GM18498 (cell line): Measurements from ENCODE around the gene PSMD12.
"Not testable (repeated sequence)": the region's sequence is repeated elsewhere in the genome, so short reads cannot be mapped to it uniquely, and the experiment has no call there.

Experiments
- ATAC-seq: cut with Tn5 transposase; IDR thresholded peaks from one replicate; pipeline ENCODE4 v1.9.1; 2021; ENCODE audit warnings: mild to moderate bottlenecking, moderate library complexity; ENCODE audit not compliant: unreplicated experiment

PSMD12 gene

DNA sequence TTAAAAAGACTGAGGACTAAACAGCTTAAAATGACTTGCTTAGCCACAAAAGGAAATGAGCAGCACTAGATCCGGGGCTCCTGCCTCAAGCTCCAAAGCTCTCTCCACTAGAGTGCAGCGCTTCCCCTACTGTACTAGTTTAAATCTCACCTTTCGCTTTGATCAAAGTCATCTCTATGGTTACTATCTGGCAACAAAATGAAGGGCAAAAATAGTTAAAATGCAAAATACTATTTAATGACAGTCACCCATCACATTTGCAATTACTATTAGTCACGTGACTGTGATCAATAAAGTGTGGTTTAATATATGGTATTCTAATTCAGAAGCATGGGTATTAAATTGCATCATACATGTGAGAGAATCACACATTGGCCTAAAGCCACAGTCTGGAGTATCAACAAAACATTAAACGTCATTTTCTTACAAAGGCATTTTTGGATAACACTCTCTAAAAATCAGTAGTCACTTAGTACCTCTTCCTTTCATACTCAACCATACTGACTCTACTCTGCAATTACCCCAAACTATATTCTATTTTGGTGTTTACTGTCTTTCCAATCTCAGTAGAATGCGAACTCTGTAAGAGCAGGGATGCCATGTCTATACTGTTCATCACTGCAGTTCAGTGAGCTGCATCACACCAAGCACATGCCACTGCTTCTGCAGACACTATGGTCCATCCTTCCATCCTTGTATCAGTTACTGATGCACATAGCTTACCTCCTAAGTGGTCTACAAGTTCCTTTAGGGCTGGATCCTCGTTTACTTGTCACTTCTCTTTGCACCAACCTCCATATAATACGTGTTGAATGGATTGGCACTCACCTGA lies 6.2 kb downstream of the PSMD12 start:
- no peak for ATAC-seq

GRCh38 chr17:67358612-67359011 lies 7.8 kb downstream of the PSMD12 start:
- ATAC-seq: no peak

DNA sequence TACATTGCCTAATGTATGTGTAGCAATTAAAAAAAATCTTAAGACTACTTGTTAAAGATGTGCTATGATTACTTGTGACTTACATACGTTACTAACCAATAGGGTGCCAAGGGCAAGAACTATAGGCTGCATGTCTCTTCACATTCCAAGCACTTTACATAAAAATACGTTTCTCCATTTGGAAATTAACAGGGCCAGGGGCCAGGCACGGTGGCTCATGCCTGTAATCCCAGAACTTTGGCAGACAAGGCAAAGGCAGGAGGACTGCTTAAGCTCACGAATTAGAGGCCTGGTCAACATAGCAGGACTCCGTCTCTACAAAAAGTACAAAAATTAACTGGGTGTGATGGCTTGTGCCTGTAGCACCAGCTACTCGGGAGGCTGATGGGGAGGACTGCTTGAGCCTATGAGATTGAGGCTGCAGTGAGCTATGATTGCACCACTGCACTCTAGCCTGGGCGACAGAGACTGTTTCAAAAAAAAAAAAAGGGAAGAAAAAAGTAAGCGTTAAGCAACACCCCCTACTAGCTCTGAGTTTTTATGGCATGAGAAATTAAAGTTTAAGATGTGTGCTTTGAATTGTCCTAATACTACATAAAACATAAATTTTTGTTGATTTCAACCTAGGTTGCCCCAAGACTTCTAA lies 12.3 kb downstream of the PSMD12 start:
- no peak for ATAC-seq

DNA sequence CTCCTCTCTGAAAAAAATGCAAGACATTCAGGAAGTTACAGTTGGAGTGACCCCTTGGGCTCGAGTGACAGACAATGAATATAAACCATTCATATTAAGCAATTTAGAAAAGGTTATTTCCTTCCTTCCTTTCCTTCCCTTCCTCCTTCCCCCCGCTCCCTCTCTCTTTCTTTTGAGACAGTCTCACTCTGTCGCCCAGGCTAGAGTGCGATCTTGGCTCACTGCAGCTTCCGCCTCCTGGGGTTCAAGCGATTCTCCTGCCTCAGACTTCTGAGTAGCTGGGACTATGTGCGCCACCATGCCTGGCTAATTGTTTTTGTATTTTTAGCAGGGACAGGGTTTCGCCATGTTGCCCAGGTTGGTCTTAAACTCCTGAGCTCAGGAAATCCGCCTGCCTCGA lies 13.2 kb downstream of the PSMD12 start:
- ATAC-seq: no peak

DNA sequence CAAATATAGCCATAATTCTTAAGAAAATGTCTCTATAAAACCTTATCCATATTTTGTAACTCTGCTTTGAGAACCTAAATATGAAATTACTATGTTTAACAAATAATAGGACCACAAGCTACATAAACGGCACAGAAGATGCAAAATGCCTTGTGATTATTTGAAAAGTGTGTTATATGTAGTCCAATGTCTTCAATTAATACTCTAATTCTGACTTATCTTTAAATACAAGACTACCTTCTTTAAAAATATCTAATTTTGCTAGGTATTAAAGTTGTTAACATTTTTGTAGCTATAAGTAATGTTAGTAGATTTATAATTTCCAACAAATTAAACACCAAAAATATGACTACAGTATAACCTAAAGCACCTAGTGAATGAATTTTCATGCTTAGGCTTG lies 17.0 kb downstream of the PSMD12 start:
- ATAC-seq: no peak

DNA sequence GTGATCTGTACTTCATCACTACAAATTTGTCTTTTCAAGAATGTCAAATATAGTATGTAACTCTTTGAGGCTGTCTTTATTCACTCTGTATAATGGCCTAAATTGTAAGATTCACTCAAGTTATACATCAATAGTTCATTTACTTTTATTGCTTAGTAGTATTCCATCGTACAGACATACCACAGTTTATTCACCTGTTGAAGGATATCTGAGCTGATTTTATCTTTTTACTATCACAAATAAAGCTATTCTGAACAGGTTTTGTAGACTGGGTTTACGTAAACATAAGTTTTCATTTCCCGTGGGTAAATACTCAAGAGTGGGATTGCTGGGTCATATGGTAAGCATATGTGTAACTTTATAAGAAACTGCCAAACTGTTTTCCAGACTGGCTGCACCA lies 18.6 kb downstream of the PSMD12 start:
- ATAC-seq: no peak

- ATAC-seq: no peak
These were observed 23.1 kb downstream of the PSMD12 start for GRCh38 chr17:67343237-67343636.

- ATAC-seq: not testable (repeated sequence)
These were observed 28.0 kb downstream of the PSMD12 start for GRCh38 chr17:67338353-67338752.

- ATAC-seq: no peak
These were observed 29.5 kb downstream of the PSMD12 start for GRCh38 chr17:67336859-67337258.

DNA sequence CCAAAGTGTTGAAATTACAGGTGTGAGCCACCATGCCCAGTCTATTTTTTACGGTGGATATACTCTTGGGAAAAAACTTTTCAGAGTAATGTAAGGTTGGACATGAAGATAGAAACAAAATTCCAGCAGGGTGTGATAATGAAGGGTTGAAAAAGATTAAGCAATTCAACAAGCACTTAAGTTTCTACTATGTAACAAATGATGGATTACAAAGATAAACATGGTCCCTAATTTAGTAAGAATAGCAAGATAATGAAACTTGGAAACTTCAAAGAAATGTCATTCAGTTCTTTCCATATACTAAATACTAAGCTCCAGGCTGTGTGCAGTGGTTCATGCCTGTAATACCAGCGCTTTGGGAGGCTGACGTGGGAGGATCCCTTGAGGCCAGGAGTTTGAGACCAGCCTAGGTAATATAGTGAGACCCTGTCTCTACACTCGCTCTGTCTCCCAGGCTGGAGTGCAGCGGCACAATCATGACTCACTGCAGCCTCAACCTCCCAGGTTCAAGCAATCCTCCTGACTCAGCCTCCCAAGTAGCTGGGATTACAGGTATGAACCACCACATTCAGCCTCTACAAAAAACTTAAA lies 31.0 kb downstream of the PSMD12 start:
- ATAC-seq: no peak

DNA sequence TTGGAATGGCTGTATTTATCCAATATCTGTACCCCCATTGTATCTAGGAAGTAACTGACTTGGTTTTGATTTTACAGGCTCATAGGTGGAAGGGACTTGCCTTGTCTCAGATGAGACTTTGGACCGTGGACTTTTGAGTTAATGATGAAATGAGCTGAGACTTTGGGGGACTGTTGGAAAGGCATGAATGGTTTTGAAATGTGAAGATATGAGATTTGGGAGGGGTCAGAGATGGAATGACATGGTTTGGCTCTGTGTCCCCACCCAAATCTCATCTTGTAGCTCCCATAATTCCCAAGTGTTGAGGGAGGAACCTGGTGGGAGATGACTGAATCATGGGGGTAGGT lies 34.2 kb downstream of the PSMD12 start:
- ATAC-seq: not testable (repeated sequence)

DNA sequence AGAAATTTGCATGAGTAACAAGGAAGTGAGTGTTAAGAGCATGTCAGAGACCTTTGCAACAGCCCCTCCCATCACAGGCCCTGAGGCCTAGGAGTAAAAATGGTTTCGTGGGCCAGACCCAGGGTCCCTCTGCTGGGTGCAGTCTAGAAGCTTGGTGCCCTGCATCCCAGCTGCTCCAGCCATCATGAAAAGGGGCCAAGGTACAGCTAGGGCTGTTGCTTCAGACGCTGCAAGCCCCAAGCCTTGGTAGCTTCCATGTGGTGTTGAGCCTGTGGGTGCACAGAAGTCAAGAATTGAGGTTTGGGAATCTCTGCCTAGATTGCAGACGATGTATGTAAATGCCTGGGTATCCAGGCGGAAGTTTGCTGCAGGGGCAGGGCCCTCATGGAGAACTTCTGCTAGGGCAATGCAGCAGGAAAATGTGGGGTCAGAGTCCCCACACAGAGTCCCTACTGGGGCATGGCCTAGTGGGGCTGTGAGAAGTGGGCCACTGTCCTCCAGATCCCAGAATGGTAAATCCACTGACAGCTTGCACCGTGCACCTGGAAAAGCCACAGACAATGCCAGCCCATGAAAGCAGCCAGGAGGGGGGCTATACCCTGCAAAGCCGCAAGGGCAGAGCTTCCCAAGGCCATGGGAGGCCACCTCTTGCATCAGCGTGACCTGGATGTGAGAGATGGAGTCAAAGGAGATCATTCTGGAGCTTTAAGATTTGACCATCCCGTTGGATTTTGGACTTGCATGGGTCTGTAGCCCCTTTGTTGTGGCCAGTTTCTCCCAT lies 34.8 kb downstream of the PSMD12 start:
- ATAC-seq: not testable (repeated sequence)

DNA sequence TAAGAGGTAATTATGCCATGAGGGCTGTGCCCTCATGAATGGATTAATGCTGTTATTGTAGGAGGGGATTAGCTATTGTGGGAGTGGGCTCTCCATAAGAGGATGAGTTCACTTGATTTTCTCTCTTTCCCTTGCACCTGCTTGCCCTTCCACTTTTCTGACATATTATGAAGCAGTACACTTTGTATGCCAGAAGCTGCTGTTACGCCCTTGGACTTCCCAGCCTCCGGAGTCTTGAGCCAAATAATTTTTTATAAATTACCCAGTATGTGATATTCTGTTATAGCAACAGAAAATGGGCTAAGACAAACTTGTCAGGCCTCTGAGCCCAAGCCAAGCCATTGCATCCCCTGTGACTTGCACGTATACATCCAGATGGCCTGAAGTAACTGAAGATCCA lies 38.4 kb downstream of the PSMD12 start:
- no peak for ATAC-seq

GRCh38 chr17:67326959-67327745 lies 39.2 kb downstream of the PSMD12 start:
- not testable (repeated sequence) for ATAC-seq

DNA sequence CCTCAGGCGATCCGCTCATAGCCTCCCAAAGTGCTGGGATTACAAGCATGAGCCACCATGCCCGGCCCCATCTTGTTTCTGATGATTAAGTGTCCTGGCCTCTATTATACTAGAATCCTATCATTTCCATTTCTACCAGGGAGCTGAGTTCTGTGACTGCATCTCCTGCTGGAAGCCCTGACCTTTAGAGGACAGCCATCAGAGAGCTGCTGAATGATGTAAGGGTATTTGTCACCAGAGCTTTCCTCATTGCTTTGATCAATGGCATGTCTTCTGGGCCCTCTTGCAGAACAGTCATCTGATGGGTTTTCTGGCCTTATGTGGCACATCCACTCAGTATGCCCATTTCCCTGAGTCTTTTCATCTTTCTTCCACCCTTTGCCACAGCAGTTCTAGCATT lies 39.9 kb downstream of the PSMD12 start:
- no peak for ATAC-seq

GRCh38 chr17:67324330-67324729 lies 42.0 kb downstream of the PSMD12 start:
- no peak for ATAC-seq

GRCh38 chr17:67323445-67323844 lies 42.9 kb downstream of the PSMD12 start:
- no peak for ATAC-seq

DNA sequence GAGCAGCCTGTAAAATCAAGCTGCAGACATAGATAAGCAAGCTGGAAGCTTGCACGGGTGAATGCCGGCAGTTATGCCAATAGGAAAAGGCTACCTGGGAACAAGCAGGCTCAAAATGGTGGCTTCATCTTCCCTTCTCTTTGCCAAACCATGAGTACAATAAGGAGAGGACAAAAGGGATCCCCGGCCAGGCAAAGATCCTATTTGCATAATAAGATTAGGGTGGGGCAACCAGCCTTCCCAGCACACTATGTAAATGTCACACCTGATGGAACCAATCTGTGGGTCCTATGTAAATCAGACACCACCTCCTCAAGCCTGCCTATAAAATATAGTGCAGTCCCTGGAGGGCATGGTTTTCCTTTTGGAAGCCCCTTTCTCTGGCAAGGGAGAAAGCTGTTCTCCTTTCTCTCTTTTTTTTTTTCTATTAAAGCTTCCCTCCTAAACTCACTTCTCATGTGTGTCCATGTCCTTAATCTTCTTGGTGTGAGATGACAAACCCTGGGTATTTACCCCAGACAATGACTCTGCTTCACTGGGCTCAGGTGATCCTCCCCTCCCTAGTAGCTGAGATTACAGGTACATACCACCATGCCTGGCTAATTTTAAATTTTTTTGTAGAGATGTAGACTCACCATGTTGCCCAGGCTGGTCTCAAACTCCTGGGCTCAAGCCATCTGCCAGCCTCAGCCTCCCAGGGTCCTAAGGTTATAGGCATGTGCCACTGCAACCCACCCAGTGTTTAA lies 44.2 kb downstream of the PSMD12 start:
- no peak for ATAC-seq

DNA sequence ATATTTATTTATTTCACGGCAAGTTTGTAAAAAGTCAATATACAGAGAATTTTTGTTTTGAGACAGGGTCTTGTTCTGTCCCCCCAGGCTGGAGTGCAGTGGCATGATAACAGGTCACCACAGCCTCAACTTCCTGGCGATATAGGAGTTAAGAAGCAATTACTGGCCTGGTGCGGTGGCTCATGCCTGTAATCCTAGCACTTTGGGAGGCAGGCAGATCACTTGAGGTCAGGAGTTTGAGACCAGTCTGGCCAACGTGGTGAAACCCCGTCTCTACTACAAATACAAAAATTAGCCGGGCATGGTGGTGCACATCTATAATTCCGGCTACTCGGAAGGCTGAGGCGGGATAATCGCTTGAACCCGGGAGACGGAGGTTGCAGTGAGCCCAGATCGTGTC lies 44.9 kb downstream of the PSMD12 start:
- not testable (repeated sequence) for ATAC-seq

DNA sequence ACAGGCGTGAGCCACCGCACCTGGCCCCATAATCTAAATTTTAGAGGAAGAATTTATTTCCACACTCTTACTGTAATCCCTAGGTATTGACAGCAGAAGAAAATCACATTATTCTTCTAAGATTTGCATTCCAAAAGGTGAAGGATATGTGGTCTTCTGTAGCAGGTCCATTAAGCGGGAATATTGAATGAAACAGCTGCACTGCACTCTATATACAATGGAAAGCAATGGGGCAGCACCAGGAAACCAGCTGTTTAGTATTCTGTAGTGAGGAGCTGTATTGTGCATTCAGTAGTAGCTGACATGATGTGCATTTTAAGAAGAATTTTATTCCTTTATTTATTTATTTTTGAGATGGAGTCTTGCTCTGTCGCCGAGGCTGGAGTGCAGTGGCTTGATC lies 49.6 kb downstream of the PSMD12 start:
- no peak for ATAC-seq
